NCI-H1105 (cell line): Measurements from ENCODE around the gene DOK1.
"Not testable (repeated sequence)": the region's sequence is repeated elsewhere in the genome, so short reads cannot be mapped to it uniquely, and the experiment has no call there.

Source experiments
- DNase-seq: peaks from one replicate; lab custom pipeline; 2025; lab: John Stamatoyannopoulos, UW

Gene DOK1

DNA sequence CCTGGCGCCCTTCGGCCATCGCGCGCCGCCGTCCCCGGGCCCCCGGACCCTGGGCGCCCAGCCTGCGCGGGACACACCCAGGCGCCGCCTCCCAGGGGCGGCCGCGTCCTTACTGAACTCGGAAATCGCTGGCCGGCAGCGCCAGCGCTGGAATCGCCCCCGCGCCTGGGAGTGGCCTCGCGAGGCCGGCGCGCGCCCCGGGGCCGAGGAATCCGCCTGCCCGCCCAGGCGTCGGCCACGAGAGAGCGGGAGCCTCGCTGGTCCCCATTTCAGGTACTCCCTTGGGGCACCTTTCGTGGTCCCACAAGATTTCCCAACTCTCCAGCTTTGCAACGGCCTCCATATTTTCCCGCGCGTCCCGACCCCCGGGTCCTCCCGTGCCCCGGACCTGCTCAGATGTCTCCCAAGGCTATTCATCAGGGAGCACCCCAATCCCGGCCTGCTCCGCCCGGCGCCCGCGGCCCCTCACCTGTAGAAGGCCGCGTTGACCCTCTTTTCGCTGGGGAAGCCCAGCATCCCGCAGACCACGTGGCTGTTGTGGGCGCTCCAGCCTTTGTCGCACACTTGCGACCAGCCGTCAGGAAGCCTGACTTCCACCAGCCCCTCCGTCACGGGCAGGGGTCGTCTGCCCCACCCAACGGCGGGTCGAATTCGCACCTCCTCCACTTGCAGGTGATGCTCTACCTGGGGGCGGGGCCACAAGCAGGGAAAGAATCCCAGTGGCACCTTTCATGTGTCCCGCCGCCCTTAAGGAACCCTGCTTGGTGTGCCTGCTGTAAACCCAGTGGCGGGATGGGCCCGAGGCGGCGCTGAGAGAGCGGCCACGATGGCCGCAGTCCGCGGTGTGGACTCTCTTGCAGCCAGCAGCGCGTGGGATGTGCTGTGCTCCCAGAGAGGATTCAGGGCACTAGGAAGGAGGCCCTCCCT, 5.4 kb upstream of the DOK1 start:
- peak; percentile 45 for DNase-seq

DNA sequence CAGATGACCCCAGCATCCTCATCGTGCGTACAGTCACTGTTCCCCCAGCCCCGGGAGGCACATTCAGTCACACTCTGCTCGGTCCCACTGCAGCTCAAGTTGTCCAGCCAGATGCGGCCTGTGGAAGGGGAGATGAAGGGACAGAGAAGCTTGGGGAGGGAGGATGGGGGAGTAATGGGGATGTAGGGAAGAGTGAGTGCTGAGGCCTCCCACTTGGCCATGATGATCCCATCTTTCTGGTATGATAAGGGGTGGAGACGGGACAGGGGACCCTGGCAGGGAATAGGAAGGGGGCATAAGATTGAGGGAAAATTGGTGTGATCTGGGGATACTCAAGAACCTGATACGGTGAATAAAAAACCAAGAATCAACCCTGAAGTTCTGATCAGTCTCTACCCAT, 4.3 kb upstream of the DOK1 start:
- no peak for DNase-seq

DNA sequence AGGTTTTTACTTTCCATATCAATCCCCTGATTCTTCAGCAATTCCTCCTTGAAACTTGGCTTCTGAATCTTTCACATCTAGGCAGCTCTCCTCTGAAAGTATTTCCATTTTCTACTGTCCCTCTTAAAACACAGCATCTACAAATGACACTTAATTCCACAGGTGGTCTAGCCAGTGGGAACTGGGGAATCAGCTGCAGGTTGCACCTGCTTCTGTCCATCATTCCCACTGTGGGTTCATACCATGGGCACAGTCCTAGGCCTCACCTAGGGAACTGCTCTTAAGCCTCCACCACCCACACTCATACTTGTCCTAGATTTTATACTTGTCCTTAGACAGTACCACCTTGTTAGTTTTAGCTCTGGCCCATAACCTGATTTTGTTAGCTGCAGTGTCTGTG, 3.0 kb upstream of the DOK1 start:
- no peak for DNase-seq

DNA sequence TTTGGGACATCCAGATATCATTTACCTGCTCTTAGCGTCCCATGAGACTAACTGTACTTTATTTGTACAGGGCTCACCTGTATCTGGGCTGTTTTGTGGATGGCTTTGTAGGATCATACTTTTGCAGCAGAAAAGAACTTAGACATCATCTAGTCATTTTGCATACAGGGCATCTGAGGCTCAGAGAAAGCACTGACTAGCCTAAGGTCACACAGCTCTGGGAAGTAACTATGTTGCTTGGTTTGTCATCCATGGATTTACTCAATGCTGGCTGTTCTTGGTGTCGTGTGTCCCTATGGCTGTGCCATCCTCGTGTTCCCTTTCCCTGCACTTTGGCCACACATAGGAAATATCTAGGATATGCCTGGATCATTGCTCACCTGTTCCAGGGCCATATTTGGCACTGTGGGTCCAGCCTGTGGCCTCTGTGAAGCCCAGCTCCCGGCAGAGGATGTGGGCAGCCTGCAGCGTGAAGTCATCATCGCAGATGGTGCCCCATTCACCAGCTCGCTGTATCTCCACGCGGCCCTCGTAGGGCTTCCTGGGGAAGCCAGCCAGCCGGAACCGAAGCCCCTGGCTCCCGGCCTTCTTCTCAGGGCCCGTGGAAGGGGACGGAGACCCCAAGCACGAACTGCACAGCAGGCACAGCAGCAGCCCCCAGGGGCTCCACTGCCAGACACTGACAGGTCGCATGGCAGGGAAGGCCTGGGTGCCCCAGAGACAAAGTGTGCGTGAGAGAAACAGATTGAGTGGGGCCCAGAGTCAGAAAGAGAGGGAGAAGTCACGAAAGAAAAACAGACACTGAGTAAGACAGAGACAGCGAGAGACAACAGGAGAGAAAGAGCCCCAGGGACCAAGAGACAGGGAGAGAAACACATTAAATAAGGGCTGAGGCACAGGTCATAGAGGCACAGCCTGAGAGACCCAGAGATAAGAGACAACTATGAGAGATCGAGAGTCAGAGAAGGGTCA, 2.3 kb upstream of the DOK1 start:
- no peak for DNase-seq

DNA sequence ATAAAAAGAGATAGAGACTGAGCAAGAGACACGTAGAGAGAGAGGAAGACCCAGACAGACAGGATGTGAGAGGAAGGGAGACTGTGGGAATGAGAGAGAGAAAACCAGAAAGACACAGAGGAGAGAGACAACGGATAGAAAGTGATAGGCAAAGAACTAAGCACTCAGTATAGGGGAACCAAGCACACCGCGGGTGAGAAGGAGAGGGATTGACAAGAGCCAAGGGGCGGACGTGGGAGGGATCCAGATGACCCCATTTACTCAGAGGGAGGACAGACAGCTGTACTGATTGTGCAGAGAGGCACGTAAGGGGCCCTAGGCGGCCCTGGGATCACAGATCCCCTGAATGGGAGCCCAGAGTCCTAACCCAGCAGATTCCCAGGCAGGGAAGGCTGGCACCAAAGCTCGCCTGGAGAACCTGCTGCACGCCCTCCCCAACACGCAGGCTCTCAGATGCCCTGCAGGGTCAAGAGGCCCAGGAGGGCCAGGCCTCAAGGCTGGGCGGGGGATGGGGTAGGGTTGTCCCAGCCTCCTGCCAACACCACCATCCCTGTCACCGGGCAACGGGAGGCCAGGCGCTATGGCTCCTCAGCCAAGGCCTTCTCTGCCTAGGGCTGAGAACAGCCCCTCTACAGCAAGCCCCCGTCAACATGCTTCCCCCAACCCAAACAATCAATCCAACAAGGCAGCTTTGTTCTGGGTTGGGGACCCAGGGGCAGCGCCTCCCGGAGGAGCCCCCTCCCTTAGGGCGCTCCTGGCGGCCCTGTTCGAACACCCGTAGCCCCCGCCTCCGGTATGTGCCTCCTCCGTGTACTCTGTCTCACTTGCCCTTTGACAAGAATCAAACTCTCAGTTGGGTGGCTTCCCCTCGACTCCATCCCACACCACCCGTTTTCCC, 1.4 kb upstream of the DOK1 start:
- no peak for DNase-seq

DNA sequence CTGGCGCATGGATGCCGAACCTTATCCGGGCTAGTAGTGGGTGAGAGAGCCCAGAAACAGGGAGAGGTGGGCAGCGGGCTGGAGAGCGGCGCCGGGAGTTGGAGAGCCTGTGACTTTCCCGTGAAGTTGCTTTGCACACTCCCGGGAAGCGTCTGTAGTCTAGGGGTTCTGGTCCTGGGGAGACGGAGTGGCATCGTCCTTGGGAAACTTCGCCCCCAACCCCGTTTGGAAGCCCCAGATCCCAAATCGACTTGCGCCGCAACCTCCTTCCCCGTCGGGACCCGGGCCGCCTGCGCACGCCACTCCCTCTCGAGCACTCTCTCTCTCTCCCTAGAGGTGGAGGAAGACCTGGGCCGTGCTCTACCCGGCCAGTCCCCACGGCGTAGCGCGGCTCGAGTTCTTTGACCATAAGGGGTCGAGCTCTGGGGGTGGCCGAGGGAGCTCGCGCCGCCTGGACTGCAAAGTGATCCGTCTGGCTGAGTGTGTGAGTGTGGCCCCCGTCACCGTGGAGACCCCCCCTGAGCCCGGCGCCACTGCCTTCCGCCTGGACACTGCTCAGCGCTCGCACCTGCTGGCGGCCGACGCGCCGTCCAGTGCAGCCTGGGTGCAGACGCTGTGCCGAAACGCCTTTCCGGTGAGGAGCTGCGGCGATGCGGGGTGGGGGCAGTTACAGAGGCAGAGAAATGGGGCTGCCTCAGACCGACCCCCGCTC, 456 bp downstream of the DOK1 start:
- DNase-seq, result no peak

DNA sequence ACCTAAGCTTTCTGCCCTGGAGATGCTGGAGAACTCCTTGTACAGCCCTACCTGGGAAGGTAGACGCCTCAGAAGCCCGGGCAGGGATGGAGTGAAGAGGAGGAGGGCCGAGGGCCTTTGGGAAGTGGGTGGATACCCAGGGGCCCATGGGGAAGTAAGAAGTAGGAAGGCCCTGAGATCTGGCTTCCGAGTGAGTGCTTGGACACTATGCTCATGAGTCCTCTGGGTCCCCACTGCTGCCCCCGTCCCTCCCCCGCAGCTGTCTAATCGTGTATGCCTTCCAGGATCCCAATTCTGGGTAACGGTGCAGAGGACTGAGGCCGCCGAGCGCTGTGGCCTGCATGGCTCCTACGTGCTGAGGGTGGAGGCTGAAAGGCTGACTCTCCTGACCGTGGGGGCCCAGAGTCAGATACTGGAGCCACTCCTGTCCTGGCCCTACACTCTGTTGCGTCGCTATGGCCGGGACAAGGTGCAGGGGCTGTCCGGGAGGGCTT, 1.1 kb downstream of the DOK1 start:
- no peak for DNase-seq

DNA sequence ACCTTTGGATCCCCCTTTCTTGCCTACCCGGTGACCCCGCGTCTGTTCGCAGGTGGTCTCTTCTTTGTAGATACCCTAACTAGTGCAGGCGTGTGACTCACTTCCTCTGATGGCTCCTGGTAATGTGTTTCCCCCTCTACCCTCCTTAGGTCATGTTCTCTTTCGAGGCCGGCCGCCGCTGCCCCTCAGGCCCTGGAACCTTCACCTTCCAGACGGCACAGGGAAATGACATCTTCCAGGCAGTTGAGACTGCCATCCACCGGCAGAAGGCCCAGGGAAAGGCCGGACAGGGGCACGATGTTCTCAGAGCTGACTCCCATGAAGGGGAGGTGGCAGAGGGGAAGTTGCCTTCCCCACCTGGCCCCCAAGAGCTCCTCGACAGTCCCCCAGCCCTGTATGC, 1.6 kb downstream of the DOK1 start:
- no peak for DNase-seq

DNA sequence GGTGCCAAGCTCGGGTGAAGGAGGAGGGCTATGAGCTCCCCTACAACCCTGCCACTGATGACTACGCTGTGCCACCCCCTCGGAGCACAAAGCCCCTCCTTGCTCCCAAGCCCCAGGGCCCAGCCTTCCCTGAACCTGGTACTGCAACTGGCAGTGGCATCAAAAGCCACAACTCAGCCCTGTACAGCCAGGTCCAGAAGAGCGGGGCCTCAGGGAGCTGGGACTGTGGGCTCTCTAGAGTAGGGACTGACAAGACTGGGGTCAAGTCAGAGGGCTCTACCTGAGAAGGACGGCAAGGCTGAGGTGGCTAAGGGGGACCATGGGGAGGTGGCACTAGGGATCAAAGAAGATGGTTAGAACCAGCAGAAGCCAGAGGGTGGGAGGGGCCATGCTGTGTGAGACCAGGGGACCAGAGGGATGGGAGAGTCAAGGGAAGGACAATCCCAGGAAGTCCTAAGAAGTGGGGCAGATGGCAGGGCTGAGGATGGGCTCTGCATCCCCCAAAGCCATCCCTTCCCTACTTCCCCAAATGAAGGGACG, 2.4 kb downstream of the DOK1 start:
- DNase-seq, result no peak

DNA sequence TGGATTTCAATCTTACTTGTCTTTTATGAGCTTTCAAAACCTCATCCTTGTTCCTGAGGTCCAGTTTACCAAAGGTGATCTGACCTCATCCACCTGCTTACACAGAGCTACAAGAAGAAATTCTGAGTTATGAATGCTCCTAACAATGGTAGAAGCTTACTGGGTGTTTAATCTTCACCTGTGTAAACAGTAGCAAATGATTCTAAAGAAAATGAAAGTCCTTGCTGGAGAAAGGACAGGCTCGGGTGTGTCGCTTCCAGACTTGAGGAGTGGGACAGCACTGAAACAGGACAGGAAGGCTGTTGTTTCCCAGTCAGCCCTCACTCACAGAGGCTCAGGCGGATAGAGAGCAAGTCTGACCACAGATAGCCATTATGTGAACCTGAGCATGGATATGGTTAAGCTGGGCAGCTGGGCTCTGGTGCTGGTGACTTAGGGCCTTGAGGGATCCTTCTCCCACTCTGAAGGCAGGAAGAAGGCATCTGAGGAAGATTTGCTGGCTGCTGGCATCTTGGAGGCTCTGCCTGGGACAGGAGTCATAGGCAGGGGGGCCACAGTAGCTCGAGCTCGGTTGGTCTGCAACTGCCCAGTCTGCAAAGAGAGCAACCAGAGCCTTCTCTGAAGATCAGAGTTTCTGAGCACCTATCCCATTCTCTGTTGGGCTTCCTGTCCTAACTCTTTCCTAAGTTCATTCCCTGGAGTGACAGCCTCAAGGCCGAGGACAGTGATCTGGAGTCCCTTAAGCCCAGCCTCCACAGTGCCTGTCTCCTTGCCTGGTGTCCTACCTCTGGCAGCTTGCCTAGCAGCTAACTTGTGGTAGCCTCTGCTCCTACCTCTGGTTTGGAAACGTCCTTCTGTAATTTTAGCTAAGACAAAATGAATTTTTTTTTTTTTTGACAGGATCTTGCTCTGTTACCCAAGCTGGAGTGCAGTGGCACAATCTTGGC, 4.0 kb downstream of the DOK1 start:
- DNase-seq, result no peak

DNA sequence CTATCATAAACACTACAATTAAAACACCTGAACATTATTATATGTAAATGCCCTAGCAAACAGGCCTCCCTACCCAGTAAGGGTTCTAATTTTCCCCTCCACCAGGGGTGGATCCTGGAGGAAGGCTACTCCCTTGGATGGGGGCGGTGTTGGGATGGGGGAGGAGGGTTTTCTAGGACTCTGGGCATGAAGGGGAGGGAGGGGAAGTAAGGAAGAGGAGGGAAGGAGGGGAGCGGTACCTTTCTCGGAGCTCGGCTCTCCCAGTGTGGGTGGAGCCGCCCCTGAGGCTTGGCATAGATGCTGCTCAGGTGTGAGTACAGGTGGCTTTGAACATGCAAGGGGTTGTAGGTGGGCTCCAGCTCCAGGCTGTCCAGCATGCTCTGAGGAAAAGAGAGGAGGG, 5.4 kb downstream of the DOK1 start:
- DNase-seq, result no peak

DNA sequence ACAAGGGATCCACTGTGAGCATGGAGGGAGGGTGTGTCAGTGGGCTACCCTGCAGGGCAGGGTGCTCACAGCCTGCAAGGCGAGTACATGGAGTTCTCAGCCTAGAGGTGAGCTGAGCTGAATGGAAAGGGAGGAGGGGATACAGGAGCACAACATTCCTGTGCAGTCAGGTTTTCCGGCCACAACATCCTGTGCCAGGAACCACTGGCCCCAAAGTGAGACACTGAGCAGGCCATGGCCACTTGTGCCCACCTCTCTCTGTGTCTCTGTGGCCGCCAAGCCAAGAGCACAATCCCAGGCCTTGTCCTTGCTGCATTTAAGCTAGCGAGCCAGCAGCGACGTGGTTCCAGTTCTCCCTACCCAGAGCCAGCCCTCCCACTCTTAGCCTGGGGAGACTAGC, 6.1 kb downstream of the DOK1 start:
- DNase-seq, result no peak

DNA sequence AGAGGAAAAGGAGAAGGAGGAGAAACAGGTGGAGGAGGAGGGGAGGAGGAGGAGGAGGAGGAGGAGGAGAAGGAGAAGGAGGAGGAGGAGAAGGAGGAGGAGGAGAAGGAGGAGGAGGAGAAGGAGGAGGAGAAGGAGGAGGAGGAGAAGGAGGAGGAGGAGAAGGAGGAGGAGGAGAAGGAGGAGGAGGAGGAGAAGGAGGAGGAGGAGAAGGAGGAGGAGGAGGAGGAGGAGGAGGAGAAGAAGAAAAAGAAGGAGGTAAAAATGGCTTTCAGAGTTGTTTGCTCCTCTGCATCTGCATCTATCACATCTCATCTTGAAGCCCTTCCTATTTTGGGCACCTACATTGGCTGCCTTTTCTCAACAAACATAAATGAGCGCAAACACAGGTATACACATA, 6.5 kb downstream of the DOK1 start:
- not testable (repeated sequence) for DNase-seq

DNA sequence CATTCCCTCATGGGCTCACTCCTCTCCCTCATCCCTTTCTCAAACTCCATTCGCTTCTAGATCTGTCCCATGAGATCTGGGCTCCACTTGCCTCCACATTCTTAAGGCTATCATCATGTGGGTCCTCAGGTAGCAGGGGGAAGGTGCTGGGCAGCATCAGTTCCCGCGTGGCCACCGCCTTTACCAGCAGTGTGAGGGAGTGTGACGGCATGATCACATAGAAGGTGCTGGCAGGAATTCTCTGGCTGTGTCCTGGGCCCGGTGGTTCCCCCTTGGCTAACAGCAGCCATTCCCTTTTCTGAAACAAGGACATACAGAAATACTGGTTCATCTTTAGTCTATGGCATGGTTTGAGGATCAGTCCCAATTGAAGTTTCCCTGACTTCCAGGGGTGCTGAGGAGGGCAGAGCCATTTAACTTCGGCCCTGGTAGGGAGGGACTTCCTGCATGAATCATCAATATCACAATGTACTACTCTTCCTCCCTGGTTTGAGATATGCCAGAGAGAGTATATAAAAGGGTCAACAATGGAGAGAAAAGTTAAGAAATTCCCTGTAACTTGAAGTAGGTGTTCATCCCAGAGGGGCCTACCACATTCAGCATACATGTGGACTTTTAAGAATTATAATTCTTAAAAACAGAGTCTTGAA, 7.7 kb downstream of the DOK1 start:
- DNase-seq, result no peak

DNA sequence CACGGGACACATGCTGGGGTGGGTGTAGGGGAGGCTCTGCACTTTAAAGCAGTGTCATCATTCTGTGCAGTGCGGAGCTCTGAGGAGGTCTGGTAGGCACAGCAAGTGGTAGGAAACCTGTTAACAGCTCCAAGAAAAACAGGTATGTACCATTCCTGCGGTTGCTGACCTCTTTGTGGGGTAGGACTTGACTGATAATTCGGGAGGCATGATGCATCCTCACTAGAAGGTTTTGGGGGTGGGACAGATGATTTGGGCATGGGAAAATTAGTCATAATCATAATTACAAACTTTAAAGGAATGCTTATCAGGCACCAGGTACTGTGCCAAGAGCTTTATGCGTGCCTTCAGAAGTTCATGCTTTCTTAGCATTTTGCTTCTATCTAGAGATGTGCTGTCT, 9.7 kb downstream of the DOK1 start:
- DNase-seq, result no peak

DNA sequence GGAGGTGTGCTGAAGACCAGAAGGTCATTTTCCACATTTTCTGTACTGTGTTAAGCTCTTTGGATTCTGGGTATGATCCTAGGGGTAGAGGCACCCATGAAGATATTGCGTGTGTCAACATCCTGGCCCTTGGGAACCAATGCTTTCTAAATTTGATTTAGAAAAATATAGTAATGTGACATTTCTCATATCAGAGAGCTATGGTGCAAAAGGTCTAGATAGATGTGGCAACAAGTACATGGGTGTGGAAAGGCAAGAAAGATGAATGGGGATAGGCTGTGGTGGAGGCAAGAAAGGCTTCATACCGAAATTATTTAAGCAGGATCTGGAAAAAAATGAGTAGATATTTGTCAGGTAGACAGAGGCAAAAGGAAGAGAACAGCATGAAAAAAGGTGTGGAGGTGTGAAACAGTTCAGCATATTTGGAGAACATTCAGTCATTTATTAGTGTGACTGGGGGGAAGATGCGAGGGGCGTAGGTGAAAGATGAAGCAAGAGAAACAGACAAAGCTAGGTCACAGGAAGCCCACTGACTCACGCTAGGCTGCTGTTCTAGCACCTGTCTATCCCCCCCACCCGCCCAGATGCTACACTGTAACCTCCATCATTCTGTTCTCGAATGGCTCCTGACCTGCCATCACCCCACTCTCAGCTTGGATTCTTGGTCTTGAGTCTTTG, 11.7 kb downstream of the DOK1 start:
- DNase-seq, result no peak

DNA sequence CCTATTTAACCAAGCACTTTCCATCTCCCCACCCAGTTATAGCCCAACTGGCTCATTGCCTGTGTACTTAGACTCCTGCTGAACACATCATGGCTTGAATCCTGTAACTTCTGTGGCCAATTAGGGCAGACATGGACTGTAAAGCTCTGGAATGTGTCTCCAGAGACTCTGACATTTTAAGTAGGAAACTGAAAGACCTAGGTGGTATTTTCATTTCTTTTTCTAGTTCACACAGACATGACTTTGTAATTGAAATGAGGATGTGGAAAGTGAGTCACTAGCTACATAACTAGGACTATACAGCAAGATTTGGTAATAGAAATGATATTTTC, 12.2 kb downstream of the DOK1 start:
- no peak for DNase-seq

DNA sequence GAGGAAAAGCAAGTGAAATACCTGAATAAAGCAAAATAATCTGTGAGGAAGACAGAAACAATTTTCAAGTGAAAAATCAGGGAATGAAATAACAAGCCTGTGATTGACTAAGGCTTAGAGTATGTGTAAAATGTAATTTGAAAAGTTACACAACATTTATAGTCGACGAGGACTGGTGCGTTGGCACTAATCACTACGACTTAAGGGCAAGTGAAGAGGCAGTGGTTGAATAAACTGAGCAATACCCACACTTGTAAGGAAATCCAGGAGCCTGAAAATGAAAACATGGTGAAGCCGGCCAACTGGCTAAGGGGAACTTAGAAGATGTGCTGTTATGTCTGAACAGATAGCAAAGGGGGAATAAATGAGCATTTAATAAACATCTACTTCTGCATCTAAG, 13.4 kb downstream of the DOK1 start:
- DNase-seq, result no peak

DNA sequence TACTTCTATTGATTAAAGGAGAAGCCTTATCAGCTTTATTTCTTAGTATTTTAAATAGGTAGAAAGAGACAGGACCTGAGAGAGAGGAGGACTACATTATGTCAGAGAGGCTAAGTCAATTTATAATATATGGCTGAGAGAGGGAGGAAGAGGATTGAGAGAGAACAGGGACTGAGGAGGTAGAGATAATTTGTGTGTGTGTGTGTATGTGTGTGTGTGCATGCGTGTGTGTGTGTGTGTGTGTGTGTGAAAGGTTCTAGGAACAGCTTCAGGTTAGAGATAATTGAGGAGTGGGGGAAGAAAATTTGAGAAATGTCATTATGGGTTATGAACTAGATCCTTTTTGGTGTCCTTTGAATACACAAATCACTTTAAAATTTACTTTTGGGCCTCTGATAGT, 15.2 kb downstream of the DOK1 start:
- DNase-seq, result no peak
